Adrenal gland (tissue), 12 donors: ENCODE measurements around the gene GALNT10. TPM values are rescaled to one million over a fixed set of nuclear protein-coding genes. Genes with fewer than 3 reads are reported as not detected.
"Not testable (repeated sequence)": the region's sequence is repeated elsewhere in the genome, so short reads cannot be mapped to it uniquely, and the experiment has no call there.

Experiments used
- DNase-seq, 7 donors: peaks; one replicate each; pipeline ENCODE4 v3.0.0-alpha.2; 2019 to 2020
- H3K27ac ChIP-seq, 5 donors: fragments of 200-600 bp; sonication (generic) in 4 of 5; 1 replicate in 3 of 5; 2 replicates in 2 of 5; pipeline versions ENCODE4 v1.5.1 to v1.8.0; 2016 to 2020; ENCODE audit warnings: mild to moderate bottlenecking in 1 of 5
- H3K27me3 ChIP-seq: fragments of 200-600 bp; 2 replicates; pipeline ENCODE4 v1.8.0; 2021
- H3K36me3 ChIP-seq, 2 donors: fragments of 200-600 bp; replicated peaks in 1 of 2; 1 replicate in 1 of 2; 2 replicates in 1 of 2; pipeline versions ENCODE4 v1.5.1 to v1.8.0; 2018 to 2022
- H3K4me1 ChIP-seq, 2 donors: fragments of 200-600 bp; replicated peaks in 1 of 2; 1 replicate in 1 of 2; 2 replicates in 1 of 2; pipeline versions ENCODE4 v1.5.1 to v1.8.0; 2018 to 2021
- H3K4me3 ChIP-seq, 4 donors: fragments of 200-600 bp; sonication (generic) in 3 of 4; one replicate each; pipeline ENCODE4 v1.5.1; 2016 to 2018
- H3K9me3 ChIP-seq, 3 donors: fragments of 200-600 bp; sonication (generic) in 1 of 3; replicated peaks in 1 of 3; 1 replicate in 2 of 3; 2 replicates in 1 of 3; pipeline versions ENCODE4 v1.5.1 to v1.8.0; 2016 to 2021
- CTCF ChIP-seq, 6 experiments: fragments of 450-650 bp in 4 of 6; fragments of 200-600 bp in 2 of 6; sonication (generic) in 1 of 6; IDR thresholded peaks; 1 replicate in 5 of 6; 2 replicates in 1 of 6; pipeline versions ENCODE4 v1.5.1 to v1.8.0; 2016 to 2021; ENCODE audit warnings: antibody characterized with exemption in 6 of 6, mild to moderate bottlenecking in 2 of 6, moderate library complexity in 1 of 6
- POLR2A ChIP-seq, 2 donors: fragments of 450-650 bp; IDR thresholded peaks; one replicate each; pipeline ENCODE4 v1.6.1; 2017; ENCODE audit warnings: antibody characterized with exemption in 2 of 2, mild to moderate bottlenecking in 2 of 2, moderate library complexity in 1 of 2
- WGBS, 4 donors: extraction: QIAGEN DNeasy Blood & Tissue Kit in 2 of 4; methylation state at CpG; one replicate each; pipeline versions ENCODE4 v1.1.5 to v1.1.7; 2013 to 2017; 5-methylcytosine and 5-hydroxymethylcytosine counted together
- intact Hi-C, 2 donors: fragments of 100-400 bp; cut with DNase I; formaldehyde crosslinking; loops; one replicate each; pipeline versions ENCODE4 v1.14.1 to v1.15.0; 2022 to 2023
- polyA plus RNA-seq, 3 donors: library from polyadenylated mRNA; stranded (reverse); fragments of 200-250 nt in 2 of 3; fragments of 350-450 nt in 1 of 3; fragmentation: Illumina TruSeq in 1 of 3; extraction: RNeasy Lipid Tissue Mini Kit (QIAGEN cat#74804) in 1 of 3; gene quantifications; one replicate each; pipeline ENCODE4 v1.2.3, GENCODE V29; 2013 to 2014
- total RNA-seq, 9 donors: library from RNA; depleted of rRNA in 4 of 9; stranded (reverse); fragments of >200 nt in 4 of 9; fragments of 120-200 nt in 1 of 9; fragmentation: NEBNext Ultra II Directional in 1 of 9; extraction: Animal tissue kit (Norgen Biotek cat#: 25700) in 1 of 9; gene quantifications; one replicate each; pipeline versions ENCODE4 v1.1.0 to v1.2.4, GENCODE V29; 2013 to 2023
- donor health status: healthy with polysubstance abuse.
- donor health status: Bipolar disorder and iron deficiency.
- donor health status: DM: yes; HTN: yes; CAD: no.
- donor health status: DM: no; HTN: no; CAD: no.
- donor health status: DM: no; HTN: no; CAD: no.
- donor health status: DM: yes; HTN: yes; CAD: no.

The GALNT10 gene
- total and polyA plus RNA-seq, 12 donors = 5.6 to 74.1 (median 43.4) TPM

GRCh38 chr5:154143211-154143641 lies 47.3 kb upstream of the GALNT10 start:
- no peak overlapping the region for H3K27ac ChIP-seq
- H3K36me3 ChIP-seq = no peaks in the 10 kb centered on the region
- no peaks in the 10 kb centered on the region for H3K9me3 ChIP-seq
- no peak for DNase-seq
- no peaks in the 10 kb centered on the region for H3K27me3 ChIP-seq
- peaks cover 4 to 8% of the 10 kb centered on the region in 2 donors for H3K4me1 ChIP-seq
- WGBS, 4 donors = 84 to 85% (median 85%) methylated on average over 6 of the region's 6 CpGs
- no peak overlapping the region for H3K4me3 ChIP-seq
- intact Hi-C loops = no loop called here
- TF ChIP-seq CTCF (IDR thresholded peaks at IDR 0.05) (no peak), POLR2A (IDR thresholded peaks at IDR 0.05) (no peak)

- H3K36me3 ChIP-seq = no peaks in the 10 kb centered on the region
- no peak overlapping the region for H3K27ac ChIP-seq
- H3K4me3 ChIP-seq = no peak overlapping the region
- no peak for DNase-seq
- no peaks in the 10 kb centered on the region for H3K27me3 ChIP-seq
- intact Hi-C loops = no loop called here
- no peaks in the 10 kb centered on the region for H3K9me3 ChIP-seq
- 80 to 95% (median 87%) methylated on average over 4 of the region's 4 CpGs for WGBS, 4 donors
- no peak for TF ChIP-seq CTCF (IDR thresholded peaks at IDR 0.05)
- TF ChIP-seq POLR2A (IDR thresholded peaks at IDR 0.05) = no peak
- no peaks in the 10 kb centered on the region for H3K4me1 ChIP-seq
These were observed 45.3 kb upstream of the GALNT10 start for GRCh38 chr5:154145268-154145667.

- intact Hi-C loops = no loop called here
- H3K4me1 ChIP-seq = no peaks in the 10 kb centered on the region
These were observed 44.1 kb upstream of the GALNT10 start for GRCh38 chr5:154146409-154146808.

GRCh38 chr5:154147666-154148065 lies 42.9 kb upstream of the GALNT10 start:
- H3K27me3 ChIP-seq = no peaks in the 10 kb centered on the region
- DNase-seq = no peak
- H3K9me3 ChIP-seq = no peaks in the 10 kb centered on the region
- no peaks in the 10 kb centered on the region for H3K4me1 ChIP-seq
- H3K4me3 ChIP-seq = no peak overlapping the region
- intact Hi-C loops = no loop called here
- H3K36me3 ChIP-seq = no peaks in the 10 kb centered on the region
- 82 to 97% (median 85%) methylated on average over 2 of the region's 2 CpGs for WGBS, 4 donors
- no peak for TF ChIP-seq CTCF (IDR thresholded peaks at IDR 0.05)
- no peak for TF ChIP-seq POLR2A (IDR thresholded peaks at IDR 0.05)
- H3K27ac ChIP-seq = no peak overlapping the region

More at GRCh38 chr5:154146409-154146808, 44.1 kb upstream of the GALNT10 start:
- no peak overlapping the region for H3K27ac ChIP-seq
- H3K9me3 ChIP-seq = no peaks in the 10 kb centered on the region
- H3K4me3 ChIP-seq = no peak overlapping the region
- H3K36me3 ChIP-seq = no peaks in the 10 kb centered on the region
- DNase-seq = no peak
- no peaks in the 10 kb centered on the region for H3K27me3 ChIP-seq
- no peak for TF ChIP-seq CTCF (IDR thresholded peaks at IDR 0.05)
- no peak for TF ChIP-seq POLR2A (IDR thresholded peaks at IDR 0.05)

GRCh38 chr5:154150471-154150870 lies 40.1 kb upstream of the GALNT10 start:
- H3K27ac ChIP-seq, intact Hi-C loops, H3K4me3 ChIP-seq, DNase-seq, H3K27me3 ChIP-seq, H3K9me3 ChIP-seq, H3K36me3 ChIP-seq, H3K4me1 ChIP-seq: not testable (repeated sequence)
- WGBS, 4 donors = 69 to 79% (median 73%) methylated on average over 2 of the region's 2 CpGs
